GM12891 (cell line): ENCODE data around the gene CSH2.
"Not testable (repeated sequence)": the region's sequence is repeated elsewhere in the genome, so short reads cannot be mapped to it uniquely, and the experiment has no call there.

Source experiments
- DNase-seq: peaks from one replicate; pipeline ENCODE4 v3.0.0; 2011; ENCODE audit warnings: low spot score; ENCODE audit not compliant: insufficient read length
- FAIRE-seq: peaks from 2 replicates; lab custom pipeline; 2011; peaks lifted over from hg19 to GRCh38; lab: Jason Lieb, UNC
- PAX5 ChIP-seq: IDR thresholded peaks from 2 replicates; pipeline ENCODE4 v1.6.1; 2011; ENCODE audit warnings: low read length, moderate library complexity, mild to moderate bottlenecking; ENCODE audit not compliant: insufficient read depth, severe bottlenecking
- POLR2A ChIP-seq: IDR thresholded peaks from 2 replicates; pipeline ENCODE4 v1.6.1; 2011; ENCODE audit warnings: low read depth, low read length, control low read depth
- POLR2AphosphoS5 ChIP-seq: IDR thresholded peaks from 2 replicates; pipeline ENCODE4 v1.6.1; 2011; ENCODE audit warnings: low read depth, low read length, control low read depth
- POU2F2 ChIP-seq: IDR thresholded peaks from 2 replicates; pipeline ENCODE4 v1.6.1; 2011; ENCODE audit warnings: low read depth, mild to moderate bottlenecking, control low read depth, low read length, moderate library complexity
- SPI1 ChIP-seq: IDR thresholded peaks from 2 replicates; pipeline ENCODE4 v1.6.1; 2011; ENCODE audit warnings: low read depth, low read length, control low read depth
- TAF1 ChIP-seq: IDR thresholded peaks from 2 replicates; pipeline ENCODE4 v1.6.1; 2011; ENCODE audit warnings: low read depth, low read length, control low read depth

Gene CSH2

DNA sequence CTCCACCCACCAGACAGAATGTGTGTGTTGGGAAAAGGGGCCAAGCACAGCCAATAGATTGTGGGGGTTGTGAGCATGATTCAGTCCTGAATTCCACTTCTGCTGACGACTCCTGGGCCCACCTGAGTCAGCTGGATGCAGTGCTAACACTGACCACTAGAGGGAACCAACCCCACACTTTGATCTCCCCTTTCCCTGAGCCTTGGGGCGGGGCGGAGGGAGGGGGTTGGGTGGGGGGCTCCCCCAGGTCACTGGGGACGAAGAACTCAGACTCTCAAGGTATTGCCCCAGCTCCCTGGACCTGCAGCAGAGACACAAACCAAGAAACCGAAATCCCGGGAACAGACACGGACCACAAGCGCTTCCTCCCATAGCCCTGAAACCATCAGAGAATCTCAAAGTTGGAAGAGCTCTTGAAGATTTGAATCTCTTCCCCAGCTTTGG, 38.2 kb upstream of the CSH2 start:
- DNase-seq (no peak), FAIRE-seq (peak; percentile 45)
- TF ChIP-seq PAX5 (no peak), POLR2A (no peak), POU2F2 (no peak), TAF1 (no peak), SPI1 (no peak), POLR2AphosphoS5 (no peak)

DNA sequence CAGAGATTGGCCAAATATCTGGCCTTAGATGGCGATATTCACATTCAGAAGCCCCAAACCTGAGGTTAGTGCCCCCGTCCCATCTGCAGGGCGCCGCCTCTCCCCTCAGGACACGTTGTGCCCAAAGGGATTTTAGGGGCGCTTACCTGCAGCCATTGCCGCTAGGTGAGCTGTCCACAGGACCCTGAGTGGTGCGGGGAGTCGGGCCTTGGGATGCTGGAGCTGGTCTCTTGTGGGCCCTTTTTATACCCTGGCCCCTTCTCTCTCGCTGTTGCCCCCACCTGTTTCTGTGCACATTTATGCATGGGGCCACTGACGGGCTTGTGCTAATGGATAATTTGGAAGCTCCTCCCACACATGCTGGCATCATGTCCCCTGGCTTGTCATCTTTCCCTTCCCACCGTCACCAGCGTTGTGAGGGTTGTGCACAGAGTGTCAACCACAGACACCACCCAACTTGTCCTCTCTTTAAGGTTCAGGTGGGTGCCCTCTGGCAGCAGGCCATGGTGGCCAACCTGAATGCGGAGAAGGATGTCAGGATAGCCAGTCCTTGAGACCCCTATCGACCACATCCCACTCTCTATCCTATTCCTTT, 37.7 kb upstream of the CSH2 start, which contains the start of gene CSHL1:
TSS of gene CSHL1 (minus strand) at position 218 of the 595 bp plus-strand sequence. CDS start at position 156, 62 bp downstream.
- DNase-seq: no peak
- no peak for FAIRE-seq
- TF ChIP-seq POU2F2 (no peak), POLR2AphosphoS5 (no peak), POLR2A (no peak), SPI1 (no peak), TAF1 (no peak), PAX5 (no peak)

DNA sequence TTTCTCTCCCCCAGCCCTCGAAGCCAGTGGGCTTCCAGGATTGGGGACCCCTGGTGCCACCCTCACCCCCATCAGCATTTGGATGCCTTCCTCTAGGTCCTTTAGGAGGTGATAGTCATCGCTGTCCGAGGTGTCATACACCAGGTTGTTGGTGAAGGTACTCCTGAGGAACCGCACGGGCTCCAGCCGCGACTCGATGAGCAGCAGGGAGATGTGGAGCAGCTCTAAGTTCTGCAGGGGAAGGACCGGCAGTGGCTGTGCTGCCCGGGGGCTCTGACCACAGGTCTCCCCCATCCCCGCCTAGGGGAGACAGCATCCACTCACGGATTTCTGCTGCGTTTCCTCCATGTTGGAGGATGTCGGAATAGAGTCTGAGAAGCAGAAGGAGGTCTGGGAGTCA, 36.6 kb upstream of the CSH2 start:
- FAIRE-seq: no peak

DNA sequence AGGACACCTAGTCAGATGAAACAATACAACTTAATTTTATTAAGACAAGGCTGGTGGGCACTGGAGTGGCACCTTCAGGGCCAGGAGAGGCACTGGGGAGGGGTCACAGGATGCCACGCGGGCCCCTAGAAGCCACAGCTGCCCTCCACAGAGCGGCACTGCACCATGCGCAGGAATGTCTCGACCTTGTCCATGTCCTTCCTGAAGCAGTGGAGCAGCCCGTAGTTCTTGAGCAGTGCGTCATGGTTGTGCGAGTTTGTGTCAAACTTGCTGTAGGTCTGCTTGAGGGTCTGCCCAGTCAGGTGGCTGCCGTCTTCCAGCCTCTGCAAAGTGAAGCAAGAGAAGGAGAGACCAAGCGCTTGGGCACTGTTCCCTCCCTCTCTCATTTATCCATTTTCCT, 36.1 kb upstream of the CSH2 start:
- FAIRE-seq, DNase-seq: not testable (repeated sequence)

More for the DNA sequence above, 36.6 kb upstream of the CSH2 start:
- TF ChIP-seq SPI1: no peak
- TF ChIP-seq POU2F2: no peak
- no peak for TF ChIP-seq POLR2AphosphoS5
- TF ChIP-seq TAF1: no peak
- no peak for TF ChIP-seq PAX5
- no peak for TF ChIP-seq POLR2A
- DNase-seq: no peak

DNA sequence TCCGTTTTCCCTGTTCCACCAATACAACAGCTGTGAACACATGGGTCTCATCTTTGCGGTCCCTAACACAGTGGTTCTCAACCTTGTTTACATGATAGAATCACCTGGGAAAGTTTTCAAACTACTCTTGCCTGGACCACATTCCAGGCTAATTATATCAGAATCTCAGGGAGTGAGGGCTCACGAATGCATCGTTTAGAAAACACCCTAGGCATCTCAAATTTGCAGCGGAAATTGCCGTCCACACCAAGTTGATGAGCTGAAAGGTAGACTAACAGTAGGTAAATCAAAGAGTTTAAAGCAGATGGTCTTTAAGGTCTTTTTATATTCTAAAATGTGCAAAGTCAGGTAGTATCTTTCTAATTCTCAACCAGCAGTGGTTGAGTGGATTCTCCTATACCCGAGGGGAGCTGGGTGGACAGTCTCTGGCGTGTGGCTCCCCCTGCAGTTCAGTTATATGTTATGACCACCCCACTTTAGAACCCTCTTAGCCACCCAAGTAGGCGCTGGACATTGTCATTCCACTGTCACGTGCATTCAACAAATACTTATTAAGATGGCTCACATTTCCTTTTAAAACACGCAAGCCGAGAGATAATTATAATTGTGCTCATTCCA, 33.8 kb upstream of the CSH2 start:
- not testable (repeated sequence) for FAIRE-seq, DNase-seq

DNA sequence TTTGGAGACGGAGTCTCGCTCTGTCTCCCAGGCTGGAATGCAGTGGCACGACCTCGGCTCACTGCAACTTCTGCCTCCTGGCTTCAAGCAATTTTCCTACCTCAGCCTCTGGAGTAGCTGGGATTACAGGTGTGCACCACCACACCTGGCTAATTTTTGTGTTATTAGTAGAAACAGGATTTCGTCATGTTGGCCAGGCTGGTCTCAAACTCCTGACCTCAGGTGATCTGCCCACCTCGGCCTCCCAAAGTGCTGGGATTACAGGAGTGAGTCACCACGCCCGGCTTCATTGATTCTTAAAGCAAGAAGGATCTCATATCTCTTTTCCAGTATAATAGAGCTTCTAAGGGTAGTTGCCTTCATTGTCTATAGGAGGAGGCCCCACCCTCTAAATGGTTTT, 31.3 kb upstream of the CSH2 start:
- DNase-seq, FAIRE-seq: not testable (repeated sequence)

DNA sequence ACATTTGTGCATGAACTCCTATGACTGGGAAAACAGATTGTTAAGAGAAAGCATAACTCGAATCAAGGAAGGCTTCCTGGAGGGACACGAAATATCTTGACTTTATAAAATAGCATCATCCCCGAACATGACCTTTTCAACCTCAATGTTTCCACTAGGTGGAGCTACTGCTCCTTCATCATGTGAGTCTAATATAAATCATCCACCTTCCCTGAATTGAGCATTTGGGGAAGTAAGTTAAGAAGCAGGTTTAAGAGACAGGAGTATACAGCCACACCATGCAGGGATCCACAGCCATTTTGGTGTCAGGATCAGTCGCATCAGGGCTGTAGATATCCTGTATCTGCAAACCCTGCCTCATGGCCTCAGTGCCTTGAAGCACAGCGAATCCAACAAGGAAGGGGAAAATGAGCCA, 30.3 kb upstream of the CSH2 start:
- FAIRE-seq, DNase-seq: not testable (repeated sequence)

DNA sequence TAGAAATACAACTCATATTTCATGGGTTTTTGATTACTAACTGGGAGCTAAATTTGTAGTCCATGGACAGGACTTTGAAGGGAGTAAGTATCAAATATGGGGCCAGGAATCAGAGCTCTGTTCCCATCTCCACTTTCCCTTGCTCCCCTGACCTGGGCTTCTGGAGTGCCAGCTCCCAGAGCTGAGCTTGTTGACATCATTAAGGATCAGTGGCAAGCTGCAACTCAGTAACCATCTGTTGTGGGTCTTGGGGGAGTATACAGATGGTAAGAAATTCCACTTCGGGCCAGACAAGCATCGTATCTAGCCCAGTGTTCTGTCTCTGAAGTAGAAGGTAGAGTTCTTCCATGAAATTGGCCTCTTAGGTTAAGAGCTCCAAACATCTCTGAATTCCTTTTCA, 28.5 kb upstream of the CSH2 start:
- DNase-seq, FAIRE-seq: not testable (repeated sequence)

DNA sequence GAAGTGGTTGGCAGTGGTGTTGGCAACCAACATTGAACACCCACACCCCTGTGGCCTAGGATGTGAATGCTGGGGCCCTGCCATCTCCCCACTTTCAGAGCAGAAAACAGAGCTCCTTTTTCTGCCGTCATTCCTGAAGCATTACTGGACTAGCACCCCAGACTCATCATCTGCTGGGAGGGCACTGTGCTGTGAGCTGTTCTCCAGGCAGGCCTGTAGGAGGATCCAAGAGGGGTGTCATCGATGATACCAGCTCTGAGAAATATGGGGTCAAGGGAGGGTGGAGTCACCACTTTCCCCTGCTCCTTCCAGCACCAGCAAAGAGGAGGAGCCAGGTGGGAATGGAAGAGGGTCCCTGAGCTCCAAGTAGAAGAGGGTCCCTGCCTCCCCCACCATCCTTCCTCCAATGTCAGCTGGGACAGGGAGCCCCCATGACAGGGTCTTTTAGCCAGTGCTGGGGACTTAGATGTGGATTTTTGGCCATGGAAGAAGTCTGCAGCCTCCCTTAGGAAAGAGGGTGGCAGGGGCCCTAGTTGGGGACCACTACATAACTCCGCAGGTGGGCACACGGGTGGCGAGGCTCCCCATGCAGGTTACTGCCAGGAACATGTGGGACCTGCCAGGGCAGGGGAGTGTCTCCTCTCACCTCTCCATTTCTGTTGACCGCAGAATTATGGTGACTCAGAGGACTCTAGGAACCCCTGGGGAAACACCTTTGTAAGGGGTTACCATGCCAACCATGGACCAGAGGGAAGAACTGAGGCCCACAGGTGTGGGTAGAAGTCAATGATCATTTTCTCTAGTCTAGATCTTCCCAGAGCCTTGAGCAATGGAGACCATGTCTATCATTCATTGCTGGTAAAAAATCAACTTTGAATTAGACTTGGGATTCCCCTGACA, 25.7 kb upstream of the CSH2 start:
- not testable (repeated sequence) for DNase-seq, FAIRE-seq

DNA sequence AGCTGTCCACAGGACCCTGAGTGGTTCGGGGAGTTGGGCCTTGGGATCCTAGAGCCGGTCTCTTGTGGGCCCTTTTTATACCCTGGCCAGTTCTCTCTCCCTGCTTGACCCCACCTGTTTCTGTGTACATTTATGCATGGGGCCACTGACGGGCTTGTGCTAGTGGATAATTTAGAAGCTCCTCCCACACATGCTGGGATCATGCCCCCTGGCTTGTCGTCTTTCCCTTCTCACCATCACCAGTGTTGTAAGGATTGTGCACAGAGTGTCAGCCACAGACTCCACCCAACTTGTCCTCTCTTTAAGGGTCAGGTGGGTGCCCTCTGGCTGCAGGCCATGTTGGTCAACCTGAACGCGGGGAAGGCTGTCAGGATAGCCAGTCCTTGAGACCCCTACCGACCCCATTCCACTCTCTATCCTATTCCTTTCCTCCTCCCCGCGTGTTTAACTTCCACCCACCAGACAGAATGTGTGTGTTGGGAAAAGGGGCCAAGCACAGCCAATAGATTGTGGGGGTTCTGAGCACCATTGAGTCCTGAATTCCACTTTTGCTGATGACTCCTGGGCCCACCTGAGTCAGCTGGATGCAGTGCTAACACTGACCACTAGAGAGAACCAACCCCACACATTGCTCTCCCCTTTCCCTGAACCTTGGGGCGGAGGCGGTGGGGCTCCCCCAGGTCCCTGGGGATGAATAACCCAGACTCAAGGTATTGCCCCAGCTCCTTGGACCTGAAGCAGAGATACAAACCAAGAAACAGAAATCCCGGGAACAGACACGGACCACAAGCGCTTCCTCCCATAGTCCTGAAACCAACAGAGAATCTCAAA, 23.3 kb upstream of the CSH2 start, which contains the start of gene CSH1:
TSS of gene CSH1 (minus strand) at position 51 of the 831 bp plus-strand sequence. CDS start 63 bp downstream, outside the sequence.
- FAIRE-seq, DNase-seq: not testable (repeated sequence)

DNA sequence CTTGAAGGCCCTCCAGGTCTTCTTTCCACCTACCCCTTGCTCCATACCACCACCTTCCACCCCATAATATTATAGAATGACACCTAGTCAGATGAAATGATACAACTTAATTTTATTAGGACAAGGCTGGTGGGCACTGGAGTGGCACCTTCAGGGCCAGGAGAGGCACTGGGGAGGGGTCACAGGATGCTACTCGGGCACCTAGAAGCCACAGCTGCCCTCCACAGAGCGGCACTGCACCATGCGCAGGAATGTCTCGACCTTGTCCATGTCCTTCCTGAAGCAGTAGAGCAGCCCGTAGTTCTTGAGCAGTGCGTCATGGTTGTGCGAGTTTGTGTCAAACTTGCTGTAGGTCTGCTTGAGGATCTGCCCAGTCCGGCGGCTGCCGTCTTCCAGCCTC, 21.3 kb upstream of the CSH2 start:
- not testable (repeated sequence) for FAIRE-seq, DNase-seq

DNA sequence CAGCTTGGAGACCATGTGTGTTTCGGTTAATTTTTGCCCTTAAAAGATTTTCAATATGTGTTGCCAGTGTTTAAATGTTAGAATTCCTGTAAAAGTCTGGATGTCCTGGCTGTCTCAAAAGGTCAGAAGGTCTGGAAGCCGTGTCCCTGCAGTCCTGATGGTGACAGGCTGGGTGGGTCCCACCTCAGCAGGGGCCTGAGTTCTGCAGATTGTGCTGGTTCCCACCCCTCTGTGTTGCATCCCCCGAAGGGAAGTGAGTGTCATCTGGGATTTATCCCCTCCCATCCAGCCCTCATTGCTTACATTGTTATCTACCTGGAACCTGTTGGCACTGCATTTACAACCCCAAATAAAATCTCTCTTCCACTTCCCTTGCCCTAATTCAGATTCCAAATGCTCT, 20.5 kb upstream of the CSH2 start:
- DNase-seq, FAIRE-seq: not testable (repeated sequence)

DNA sequence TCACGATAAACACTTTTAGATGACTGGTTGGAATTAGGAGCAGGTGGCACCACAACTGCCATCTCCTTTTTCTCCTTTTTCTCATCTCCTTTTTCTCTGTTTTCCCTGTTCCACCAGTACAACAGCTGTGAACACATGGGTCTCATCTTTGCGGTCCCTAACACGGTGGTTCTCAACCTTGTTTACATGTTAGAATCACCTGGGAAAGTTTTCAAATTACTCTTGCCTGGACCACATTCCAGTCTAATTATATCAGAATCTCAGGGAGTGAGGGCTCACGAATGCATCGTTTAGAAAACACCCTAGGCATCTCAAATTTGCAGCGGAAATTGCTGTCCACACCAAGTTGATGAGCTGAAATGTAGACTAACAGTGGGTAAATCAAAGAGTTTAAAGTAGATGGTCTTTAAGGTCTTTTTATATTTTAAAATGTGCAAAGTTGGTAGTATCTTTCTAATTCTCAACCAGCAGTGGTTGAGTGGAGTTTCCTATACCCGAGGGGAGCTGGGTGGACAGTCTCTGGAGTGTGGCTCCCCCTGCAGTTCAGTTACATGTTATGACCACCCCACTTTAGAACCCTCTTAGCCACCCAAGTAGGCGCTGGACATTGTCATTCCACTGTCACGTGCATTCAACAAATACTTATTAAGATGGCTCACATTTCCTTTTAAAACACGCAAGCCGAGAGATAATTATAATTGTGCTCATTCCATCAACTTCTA, 19.0 kb upstream of the CSH2 start:
- not testable (repeated sequence) for DNase-seq, FAIRE-seq

DNA sequence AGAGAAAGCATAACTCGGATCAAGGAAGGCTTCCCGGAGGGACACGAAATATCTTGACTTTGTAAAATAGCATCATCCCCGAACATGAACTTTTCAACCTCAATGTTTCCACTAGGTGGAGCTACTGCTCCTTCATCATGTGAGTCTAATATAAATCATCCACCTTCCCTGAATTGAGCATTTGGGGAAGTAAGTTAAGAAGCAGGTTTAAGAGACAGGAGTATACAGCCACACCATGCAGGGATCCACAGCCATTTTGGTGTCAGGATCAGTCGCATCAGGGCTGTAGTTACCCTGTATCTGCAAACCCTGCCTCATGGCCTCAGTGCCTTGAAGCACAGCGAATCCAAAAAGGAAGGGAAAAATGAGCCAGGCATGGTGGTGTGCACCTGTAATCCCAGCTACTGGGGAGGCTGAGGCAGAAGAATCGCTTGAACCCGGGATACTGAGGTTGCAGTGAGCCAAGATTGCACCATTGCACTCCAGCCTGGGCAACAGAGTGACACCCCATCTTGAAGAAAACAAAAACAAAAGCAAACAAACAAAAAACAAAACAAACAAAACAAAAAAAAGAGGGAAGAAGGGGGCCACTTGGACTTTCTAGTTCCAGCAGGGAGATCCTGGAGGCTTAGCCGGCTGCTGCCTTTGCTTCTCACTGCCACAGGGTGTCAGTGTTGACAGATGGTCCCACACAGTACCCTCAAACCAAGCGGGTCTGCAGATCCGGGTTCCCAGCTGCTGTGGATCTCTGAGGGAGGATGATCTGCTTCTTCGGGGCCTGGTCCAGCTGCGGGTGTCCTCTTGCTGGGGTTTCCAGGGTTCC, 15.8 kb upstream of the CSH2 start:
- FAIRE-seq: peak; percentile 54

DNA sequence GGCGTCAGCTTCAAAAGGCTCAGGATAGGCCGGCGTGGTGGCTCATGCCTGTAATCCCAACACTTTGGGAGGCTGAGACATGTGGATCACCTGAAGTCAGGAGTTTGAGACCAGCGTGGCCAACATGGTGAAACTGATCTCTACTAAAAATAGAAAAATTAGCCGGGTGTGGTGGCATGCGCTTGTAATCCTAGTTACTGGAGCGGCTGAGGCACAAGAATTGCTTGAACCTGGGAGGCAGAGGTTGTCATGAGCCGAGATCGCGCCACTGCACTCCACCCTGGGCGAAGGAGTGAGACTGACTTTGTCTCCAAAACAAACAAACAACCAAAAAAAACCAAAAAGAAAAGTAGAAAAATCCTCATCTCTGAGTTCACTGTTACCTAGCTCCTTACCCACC, 11.6 kb upstream of the CSH2 start:
- DNase-seq, FAIRE-seq: not testable (repeated sequence)

More for the DNA sequence above, 15.8 kb upstream of the CSH2 start:
- DNase-seq: not testable (repeated sequence)
